ENCODE results near the gene SLX9.

SLX9 gene

DNA sequence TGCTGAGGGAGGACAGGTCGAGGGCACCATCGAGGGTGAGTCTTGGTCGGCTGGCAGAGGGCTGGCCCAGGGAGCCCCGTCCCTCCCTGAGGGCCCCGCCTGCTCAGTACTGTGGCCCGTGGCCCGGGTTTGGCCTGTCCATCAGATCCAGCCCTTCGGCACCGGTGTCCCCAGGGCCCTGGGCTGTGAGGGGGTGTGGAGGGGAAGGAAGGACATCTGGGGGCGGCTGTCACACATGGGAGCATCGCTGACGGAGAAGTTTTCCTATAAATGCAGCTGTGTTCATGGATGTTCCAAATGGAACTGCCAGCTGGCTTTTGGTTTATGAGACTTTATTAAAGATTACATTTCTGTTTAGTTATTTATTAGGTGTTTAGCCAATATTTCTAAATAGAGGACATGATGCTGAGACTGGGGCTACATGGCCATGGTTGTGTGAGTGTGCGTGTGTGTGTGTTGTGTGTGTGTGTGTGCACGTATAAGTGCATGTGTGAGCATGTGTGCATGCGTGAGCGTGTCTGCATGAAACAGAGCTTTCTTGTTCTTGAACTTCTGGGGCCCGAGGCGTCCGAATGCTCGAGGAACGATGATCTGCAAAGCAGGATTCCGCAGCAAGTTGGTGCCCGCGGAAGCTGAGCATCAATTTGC, 54.3 kb downstream of the SLX9 start:
- no peak for DNase-seq

DNA sequence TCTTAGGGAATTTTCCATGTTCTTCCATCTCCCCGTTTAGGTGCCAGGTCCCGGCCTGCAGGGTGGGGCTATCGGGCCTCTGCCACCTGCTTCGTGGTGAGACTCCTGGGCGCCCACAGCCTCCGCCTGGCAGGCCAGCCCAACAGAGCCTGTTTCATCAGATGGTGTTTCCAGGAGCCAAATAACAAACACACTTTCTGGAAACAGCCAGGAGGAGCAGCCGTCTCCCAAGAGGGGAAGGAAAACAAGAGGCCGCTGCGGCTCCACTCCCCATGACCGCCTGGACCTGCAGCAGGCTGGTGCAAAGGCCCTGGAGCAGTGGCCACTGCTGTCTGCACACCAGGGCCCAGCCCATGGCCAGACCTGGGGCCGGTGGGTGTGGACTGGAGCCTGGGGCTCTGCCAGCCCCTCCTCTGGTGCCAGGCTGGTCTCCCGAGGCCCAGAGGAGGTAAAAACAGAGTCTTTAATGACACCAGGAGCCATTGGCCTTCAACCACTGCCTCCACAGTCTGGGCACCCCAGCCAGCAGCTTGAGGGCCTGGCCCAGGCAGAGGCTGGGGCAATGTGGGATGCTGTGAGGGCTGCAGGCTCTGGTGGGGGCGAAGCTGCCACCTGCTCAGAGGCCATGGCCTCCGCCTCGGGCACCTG, 55.0 kb downstream of the SLX9 start:
- DNase-seq, result no peak

DNA sequence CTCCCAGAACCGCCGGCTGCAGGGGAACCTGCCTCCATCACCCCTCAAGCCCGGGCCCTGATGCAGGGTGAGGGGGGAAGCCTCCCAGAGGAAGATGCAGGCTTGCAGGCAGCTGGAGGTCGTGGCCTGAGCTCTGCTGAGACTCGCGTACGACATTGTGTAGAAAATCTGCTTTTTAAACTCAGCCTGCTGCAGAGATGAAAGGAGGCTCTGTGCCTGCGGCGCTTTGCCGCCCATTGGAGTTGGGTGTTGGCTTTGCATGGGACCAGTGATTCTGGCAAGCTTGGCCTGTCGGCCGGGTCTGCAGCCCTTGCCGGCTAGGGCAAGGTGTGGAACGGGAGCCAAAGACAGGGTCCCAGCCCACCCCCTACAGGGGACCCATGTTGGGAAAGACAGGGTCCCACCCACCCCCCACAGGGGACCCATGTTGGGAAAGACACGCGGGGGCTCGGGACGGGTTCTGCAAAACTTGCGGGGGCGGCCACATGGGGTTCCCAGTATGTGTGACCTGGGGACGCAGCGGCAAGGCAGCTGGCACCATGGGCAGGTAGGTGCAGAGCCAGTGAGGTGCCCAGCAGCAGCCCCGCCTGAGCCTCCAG, 55.6 kb downstream of the SLX9 start:
- DNase-seq, result no peak

DNA sequence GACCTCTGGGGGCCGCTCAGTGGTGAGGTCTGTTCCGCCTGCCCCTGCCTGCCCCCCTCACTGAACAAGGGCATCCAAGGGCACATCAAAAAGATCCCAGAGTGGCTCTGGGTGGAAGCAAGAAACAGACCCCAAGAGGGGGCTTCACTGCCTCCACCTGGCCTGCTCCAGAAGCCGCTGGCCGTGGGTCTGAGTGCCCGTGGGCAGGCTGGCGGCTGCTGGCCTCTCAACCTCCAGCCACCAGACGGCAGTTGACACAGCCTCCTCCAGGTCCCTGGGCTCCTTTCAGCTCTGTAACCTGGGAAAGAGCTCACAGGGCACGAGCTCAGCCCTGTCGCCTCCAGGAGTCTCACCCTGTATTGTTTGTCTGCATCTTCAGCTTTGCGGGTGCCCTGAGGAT, 56.3 kb downstream of the SLX9 start:
- DNase-seq, result no peak

GRCh38 chr21:44996501-44996921, 56.7 kb downstream of the SLX9 start:
- DNase-seq, result no peak

DNA sequence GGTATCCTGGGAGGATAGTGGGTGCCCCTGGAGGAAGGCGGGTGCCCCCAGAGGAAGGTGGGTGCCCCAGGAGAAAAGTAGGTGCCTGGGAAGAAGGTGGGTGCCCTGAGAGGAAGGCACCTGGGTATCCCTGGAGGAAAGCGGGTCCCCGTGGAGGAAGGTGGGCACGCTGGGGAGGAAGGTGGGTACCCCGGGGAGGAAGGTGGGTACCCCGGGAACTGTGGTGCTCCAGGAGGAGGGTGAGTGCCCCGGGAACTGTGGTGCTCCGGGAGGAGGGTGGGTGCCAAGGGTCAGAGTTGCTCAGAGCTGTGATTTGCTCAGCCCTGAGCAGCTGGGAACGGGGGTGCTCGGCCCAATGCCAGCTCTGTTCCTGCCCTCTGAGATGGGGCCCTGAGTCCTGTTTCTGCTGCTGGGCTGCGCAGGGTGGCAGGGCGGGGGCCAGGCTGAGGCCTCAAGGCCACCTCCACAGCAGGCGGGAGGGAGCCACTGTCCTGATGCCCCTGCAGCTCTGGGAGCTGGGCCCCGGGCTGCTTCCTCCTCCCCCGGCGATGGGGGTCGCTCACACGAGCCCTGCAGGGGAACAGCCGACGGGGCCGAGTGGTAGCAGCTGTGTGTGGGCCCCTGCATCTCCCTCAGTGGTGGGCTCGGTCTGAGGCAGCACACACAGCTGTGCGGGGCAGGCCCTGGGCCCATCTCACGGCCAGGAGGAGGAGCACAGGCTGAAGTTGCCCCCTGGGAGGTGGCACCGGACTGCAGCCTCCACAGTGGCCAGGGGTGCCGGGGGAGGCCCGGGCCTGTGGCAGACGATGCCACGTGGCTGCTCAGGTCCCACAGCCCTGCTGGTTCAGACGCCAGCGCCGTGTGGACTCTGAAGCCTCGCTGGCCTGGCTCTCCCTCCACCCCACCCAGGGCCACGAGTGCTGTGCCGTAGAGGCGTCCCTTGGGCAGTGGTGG, 57.4 kb downstream of the SLX9 start:
- no peak for DNase-seq

DNA sequence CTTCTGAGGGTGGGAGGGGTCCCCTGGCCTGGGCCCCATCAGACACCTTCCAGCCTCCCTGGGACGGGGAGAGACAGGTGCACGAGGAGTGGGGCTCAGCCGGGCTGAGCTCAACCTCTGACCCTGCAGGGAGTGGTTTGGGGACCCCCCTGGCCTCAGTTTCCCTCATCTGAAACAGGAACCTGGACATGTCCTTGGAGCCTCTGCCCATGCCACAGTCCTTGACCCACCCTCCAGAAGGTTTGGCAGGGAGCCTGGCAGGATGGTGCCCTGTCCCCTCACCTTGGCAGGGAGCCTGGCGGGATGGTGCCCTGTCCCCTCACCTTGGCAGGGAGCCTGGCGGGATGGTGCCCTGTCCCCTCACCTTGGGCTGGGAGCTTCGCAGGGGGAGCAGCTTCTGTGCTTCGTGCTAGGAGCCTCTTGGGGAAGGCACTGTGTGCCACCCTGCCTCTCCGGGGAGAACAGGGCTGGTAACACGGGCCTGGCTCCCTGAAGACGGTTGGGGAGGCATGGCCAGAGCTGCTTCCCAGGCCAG, 58.3 kb downstream of the SLX9 start:
- no peak for DNase-seq

DNA sequence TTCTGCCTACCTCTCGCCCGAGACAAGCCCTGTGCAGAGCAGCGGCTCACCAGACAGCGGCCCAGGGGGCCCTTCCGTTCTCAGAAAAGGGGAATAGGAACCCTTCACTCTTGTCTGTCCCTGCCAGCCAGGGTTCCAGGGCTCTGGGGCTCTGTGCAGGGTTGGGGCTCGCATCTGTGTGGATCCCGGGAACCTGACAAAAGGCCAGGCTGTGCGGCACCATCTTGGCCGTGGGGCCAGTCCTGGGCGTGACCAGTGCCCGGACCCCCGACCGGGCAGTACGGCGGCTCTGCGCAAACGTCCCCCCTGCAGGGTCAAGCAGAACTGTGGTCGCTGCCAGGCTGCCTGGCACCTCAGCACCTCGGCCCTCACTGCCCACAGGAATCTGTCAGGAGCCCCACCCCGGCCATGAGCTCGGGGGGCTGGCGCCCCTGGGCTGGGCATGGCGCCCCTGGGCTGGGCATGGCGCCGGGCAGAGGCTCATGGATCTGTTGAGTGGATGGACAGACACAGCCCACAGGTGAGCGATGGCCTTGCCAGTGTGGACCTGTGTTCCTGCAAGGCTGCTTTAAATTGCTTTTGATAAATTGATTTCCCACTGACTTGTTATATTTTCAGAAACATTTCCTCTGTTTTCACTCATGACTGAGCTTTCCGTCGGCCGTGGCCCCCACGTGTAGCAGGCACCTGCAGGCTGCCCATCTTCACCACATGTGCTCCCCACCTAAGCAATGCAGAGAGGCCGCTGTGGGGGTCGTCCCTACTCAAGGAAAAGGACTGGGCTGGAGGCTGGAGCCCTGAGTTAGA, 59.0 kb downstream of the SLX9 start:
- DNase-seq, result no peak

GRCh38 chr21:44999428-44999971, 59.7 kb downstream of the SLX9 start:
- no peak for DNase-seq

GRCh38 chr21:44999972-45000636, 60.3 kb downstream of the SLX9 start:
- DNase-seq, result no peak

DNA sequence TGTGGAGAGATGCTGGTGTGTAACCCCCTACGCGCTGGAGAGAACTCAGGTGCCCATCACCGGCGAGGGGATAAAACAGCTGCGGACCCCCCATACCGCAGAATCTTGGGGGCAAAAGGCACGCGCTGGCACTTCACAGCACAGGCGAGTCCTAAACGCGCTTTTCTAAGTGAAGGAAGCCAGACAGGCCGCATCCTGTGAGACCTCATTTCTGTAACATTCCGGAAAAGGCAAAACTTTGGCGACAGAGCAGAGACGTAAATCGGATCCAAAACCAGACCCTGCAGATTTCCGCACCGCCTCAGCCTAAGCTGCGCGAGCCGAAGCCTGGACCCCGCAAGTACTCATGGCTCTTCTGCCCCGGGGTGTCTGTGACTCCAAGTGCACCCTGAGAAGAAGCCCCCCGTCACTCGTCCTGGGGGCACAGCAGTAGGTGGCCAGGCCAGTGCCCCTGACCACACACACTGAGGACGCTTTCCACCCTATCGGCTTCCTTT, 60.9 kb downstream of the SLX9 start:
- no peak for DNase-seq

DNA sequence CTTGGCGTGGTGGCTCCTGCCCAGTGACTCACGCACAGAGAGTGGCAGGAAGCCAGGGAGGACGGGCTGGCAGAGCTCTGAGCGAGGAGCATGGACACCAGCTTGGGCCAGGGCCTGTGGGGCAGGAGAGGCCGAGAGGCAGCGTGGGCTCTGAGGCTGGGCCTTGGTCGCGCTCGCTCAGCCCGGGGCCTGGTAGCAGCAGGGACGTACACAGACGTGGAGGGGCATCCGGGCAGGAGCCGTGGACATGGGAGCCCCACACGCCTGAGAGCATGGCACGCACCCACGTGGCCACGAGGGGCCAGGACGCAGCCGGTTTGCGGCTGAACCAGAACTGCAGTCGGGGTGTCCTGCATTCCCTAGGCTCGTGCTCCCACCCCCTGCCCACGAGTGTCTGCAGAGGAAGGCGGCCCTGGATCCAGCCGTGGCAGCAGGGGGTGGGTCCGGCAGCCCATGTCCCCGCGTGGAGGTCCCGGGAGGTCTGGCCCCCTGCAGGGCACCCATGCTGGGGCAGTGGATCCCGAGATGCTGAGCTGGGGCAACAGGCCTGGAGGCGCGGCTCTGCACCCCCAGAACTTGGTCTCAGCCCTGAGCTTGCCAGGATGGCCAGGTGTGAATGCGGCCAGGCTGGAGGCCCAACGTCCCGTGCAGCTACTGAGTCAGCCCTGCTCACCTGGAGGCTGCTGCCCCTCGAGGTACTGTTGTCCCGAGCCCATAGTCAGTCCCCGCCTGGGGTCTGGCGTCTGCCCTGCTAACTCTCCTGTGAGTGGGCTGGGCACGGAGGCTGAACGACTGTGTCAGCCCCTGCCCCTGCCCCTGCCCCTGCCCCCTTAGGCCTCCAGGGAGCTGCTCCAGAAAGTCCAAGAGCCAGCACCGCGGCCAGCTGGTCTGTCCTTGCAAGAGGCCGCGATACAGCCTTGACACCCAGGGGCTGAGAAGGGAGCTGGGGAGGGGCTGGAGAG, 61.6 kb downstream of the SLX9 start:
- no peak for DNase-seq

DNA sequence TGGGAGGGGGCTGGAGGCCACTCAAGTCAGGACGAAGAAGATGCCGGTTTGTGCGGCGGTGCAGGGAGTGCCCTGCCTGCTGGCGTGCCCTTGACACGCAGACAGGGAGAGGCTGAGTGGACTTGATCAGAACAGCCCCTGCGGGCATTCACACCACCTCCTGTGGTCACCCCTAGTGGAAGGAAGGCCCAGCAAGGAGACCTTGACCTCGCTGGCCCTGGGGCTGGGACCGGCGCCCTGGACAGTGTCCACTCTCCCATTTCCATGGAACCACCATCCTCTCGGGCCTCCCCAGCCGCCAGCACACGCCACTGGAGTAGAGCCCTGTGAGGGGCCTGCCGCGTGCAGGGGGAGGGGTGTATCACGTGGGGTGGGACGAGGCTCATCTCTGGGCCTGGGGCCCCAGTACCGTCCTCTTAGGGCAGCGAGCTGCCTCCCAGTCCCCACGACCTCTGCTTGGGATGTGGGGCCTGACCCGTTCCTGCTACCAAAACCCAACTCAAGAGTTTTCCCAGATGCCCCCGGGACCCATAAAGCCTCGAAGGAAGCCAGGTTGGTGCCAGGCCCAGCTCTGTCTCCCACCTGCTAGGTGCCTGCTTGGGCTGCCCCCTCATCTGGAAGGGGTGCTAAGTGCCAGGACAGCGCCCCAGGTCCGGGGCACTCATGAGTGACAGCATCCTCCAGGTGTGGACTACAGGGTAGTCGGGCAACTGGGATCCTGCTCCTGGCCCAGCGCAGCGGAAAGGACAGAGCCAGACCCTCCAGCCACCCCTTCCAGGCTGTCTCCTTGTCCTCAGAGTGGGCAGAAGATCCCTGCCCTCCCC, 62.8 kb downstream of the SLX9 start:
- no peak for DNase-seq

- no peak for DNase-seq
Measured at GRCh38 chr21:45003331-45004058, 63.7 kb downstream of the SLX9 start.

DNA sequence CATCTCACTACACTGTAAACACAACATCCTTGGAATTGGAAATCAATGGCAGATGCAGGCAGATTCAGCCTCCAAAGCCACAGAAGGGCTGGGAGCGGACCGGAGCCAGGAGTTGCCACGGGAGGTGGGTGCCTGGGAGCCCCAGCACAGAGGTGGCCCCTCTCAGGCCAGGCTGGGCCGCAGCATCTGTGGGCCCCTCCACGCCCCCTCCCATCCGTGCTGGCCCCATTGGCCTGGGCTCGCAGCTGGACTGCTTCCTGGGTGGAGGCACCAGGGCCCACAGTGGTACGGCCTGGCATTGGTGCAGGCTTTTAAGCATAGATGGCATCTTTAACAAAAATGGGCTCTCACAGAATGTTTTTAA, 64.2 kb downstream of the SLX9 start:
- DNase-seq, result no peak

- no peak for DNase-seq
Measured at GRCh38 chr21:45004481-45005247, 64.8 kb downstream of the SLX9 start.

GRCh38 chr21:45006536-45007095, 66.8 kb downstream of the SLX9 start:
- no peak for DNase-seq
